Brain pericyte (primary cell): ENCODE results near the gene CPHXL2.

Source experiments
- DNase-seq: peaks from one replicate; pipeline ENCODE4 v3.0.0-alpha.2; 2012; ENCODE audit warnings: low read depth, low spot score

Gene CPHXL2

DNA sequence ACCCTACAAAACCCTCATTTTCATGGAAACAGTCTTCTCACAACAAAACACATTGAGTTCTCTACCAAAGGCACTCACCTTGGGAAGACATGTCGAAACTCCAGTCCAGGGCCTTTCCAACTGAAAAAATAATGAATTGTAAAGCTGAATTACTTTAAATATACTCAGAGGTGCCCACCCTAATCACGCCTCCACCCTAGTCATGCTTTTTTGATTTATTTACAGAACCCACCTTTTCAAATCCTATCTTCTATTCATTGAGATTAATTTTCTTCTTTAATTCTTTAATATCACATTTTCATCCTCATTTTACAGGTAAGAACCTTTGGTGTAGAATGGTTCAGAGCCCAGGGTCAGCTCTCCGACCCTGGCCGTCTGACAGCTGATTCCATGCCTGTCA, at the start of gene CPHXL2:
CPHXL2 (minus strand) TSS at position 101 of the 400 bp plus-strand sequence; CDS start at position 91, 10 bp downstream.
- no peak for DNase-seq

DNA sequence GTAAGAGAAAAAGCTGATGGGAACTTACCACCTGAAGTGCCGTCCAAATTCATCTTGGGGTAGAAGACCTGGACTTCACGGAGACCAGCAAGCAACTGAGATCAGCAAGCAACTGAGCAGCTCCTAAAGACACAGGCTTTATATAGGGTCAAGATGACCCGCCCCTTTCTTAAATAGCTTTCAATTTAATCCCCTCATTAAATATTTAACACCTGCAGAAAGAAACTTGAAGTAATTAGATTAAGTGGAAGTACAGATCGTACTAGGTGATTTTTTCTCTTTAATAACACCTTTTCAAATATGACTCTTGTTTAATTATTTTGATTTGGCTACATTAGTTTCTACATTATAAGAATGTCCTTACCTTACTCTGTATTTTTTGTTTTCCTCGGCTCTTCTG, 49.6 kb upstream of the CPHXL2 start, which contains the start of gene CPHXL:
CPHXL (minus strand) TSS at position 101 of the 400 bp plus-strand sequence; CDS start at position 53, 48 bp downstream.
- DNase-seq: no peak

- no peak for DNase-seq
Observed at GRCh38 chr16:75718452-75718851, 41.6 kb upstream of the CPHXL2 start.

GRCh38 chr16:75714661-75715060, 37.9 kb upstream of the CPHXL2 start:
- no peak for DNase-seq

GRCh38 chr16:75710344-75710743, 33.5 kb upstream of the CPHXL2 start:
- DNase-seq: no peak

GRCh38 chr16:75703306-75703705, 26.5 kb upstream of the CPHXL2 start:
- no peak for DNase-seq

DNA sequence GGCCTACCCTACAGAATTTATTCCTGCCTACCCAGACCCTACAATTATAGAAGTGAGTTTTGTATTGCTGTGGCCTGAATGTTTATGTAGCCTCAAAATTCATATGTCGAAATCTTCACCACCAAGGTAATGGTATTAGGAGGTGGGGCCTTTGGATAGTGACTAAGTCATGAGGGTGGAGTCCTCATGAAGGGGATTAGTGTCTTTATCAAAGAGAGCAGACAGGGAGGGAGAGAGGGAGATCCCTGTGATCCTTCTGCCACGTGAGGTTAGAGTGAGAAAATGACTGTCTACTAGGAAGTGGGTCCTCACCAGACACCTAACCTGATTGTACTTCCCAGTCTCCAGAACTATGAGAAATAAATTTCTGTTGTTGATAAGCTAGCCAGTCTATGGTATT, 25.4 kb upstream of the CPHXL2 start:
- DNase-seq: no peak

DNA sequence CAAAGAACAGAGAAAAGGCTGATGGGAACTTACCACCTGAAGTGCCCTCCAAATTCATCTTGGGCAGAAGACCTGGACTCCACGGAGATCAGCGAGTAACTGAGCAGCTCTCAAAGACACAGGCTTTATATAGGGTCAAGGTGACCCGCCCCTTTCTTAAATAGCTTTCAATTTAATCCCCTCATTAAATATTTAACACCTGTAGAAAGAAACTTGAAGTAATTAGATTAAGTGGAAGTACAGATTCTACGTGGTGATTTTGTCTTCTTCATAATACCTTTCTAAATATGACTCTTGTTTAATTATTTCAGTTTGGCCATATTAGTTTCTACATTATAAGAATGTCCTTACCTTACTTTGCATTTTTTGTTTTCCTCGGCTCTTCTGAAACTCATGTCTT, 24.6 kb upstream of the CPHXL2 start, which contains the start of gene DUXB:
DUXB (minus strand) TSS at position 101 of the 400 bp plus-strand sequence; CDS start at position 58, 43 bp downstream.
- no peak for DNase-seq

DNA sequence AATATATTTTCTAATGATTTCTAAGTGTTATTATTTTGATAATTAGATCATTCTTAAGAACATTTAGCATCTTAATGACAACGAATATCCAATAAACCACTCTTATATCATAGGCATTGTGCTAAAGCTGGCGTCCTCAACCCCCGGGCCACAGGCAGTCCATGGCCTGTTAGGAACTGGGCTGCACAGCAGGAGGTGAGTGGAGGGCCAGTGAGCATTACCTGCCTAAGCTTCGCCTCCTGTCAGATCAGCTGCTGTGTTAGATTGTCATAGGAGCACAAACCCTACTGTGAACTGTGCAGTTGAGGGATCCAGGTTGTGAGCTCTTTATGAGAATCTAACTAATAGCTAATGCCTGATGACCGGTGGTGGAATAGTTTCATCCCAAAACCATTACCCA, 20.8 kb upstream of the CPHXL2 start:
- DNase-seq: no peak

- no peak for DNase-seq
Observed at GRCh38 chr16:75695708-75696107, 18.9 kb upstream of the CPHXL2 start.

DNA sequence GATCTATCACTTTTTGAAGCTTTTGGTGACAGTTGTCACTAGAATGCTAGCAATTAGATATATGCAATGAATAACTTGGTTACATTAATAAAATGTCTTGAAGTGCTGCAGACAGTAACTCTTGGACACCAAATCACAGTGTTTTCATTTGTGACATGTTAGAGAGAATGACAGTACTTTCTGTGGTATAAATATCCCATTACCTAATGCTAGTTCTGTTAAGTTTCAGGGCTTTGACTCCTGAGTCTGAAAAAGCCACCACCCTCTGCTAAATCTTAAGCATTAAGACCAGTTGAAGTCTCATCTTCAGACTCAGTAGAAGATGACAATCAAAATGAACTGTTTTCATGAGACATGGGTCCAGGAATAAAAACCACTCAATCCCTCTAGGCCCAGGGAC, 10.6 kb upstream of the CPHXL2 start:
- DNase-seq: no peak

- DNase-seq: no peak
Observed at GRCh38 chr16:75682308-75682707, 5.5 kb upstream of the CPHXL2 start.

GRCh38 chr16:75679366-75679765, 2.6 kb upstream of the CPHXL2 start:
- no peak for DNase-seq

DNA sequence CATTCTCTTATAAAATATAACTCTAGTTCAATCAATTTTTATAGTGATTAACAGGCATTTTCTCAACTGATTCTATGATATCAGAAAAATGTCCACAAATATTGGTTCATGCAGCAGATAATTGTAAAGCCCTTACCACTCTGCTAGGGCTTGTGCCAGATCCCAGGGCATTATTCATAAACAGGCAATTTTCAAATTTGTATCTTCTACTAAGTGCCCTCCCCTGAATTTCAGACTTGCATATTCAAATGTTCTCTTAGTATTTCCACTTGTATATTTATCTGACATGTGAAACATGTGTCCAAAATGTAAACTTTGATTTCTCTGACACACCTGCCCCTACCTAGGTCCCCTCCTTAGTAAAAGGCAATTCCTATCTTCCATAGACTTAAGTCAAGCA, 9.3 kb downstream of the CPHXL2 start:
- no peak for DNase-seq

DNA sequence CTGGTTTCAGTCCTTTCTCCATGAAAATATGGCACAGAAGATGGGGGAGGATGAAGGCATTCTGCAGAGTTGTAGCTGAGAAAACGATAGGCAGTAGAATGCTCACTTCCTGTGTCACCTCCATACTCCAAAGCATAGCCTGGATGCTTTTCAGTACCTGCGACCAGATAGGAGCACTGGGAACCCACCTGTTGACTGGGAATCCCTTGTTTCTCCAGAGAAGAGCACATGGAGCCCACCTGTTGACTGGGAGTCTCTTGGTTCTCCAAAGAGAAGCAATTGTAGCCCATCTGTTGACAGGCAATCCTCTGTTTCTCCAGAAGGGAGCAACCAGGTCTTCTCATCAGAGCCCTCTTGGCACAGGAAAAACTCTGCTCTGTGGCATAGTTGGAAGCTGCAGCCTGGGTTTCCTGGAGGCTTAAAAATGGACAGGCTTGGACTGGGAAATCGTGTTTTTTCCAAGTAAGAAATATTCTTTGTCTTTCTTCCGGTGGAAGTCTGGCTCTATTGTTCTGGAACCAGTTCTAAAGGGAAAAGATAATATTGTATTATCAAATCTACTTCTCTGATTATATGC, 16.0 kb downstream of the CPHXL2 start:
- DNase-seq: no peak

- DNase-seq: no peak
Observed at GRCh38 chr16:75660321-75660720, 16.5 kb downstream of the CPHXL2 start.

DNA sequence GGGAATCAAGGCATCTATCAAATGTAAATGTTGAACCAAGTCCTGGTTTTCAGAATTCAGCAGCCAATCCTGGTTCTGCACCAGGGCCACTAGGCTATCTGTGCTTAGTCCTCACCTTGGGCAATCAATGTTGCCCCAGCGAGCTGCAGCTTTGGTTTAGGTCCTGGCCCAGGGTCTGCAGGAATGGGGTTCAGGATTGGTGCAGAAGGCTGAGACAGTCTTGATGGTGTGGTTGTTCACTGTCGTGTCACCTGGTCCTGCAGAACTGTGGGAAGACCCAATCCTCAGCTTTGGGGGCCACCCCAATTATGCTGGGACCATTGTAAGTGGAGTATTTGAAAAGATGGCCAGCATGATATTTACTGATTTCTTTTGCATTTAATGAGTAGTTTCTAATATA, 18.6 kb downstream of the CPHXL2 start:
- no peak for DNase-seq

GRCh38 chr16:75653922-75654321, 22.9 kb downstream of the CPHXL2 start:
- DNase-seq: no peak

- DNase-seq: peak; percentile 17
Observed at GRCh38 chr16:75648265-75649076, 28.3 kb downstream of the CPHXL2 start.

DNA sequence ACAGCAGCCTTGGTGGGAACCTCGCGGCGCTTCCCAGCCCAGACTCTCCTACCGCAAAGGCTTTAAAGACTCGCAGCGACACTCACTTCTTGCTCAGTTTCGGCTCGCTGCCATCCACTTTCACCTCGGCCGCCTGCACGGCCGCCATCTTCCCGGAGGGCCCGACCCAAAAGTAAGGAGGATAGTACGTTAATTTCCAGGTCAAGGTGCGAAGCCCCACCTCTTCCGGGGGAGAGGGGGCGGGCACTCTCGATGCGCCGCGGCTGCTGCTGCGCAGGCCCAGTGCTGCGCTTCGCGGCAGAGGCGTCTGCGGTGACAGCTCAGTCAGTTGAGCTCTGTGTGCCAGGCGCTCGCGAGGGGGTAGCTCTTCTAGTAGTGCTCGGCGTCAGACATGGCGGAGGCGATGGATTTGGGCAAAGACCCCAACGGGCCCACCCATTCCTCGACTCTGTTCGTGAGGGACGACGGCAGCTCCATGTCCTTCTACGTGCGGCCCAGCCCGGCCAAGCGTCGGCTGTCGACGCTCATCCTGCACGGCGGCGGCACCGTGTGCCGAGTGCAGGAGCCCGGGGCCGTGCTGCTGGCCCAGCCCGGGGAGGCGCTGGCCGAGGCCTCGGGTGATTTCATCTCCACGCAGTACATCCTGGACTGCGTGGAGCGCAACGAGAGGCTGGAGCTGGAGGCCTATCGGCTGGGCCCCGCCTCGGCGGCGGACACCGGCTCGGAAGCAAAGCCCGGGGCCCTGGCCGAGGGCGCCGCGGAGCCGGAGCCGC, 29.1 kb downstream of the CPHXL2 start, which contains the start of the genes KARS1 and TERF2IP:
KARS1 (minus strand) TSS at position 174 of the 773 bp plus-strand sequence; CDS start at position 148, 26 bp downstream.
TERF2IP (plus strand) TSS at position 282 of the 773 bp plus-strand sequence; CDS start at position 392, 110 bp downstream.
- DNase-seq: peak; percentile 72

GRCh38 chr16:75647112-75647491, 29.7 kb downstream of the CPHXL2 start:
- DNase-seq: no peak
